Spleen (tissue), 7 donors: ENCODE results near the gene HAGH.

ENCODE experiments used
- POLR2A ChIP-seq, 3 donors: fragments of 450-650 bp; IDR thresholded peaks; one replicate each; pipeline ENCODE4 v1.5.1; 2017; ENCODE audit warnings: antibody characterized with exemption in 3 of 3, mild to moderate bottlenecking in 1 of 3
- TF ChIP-seq, protein P1 (sequence below), 11 experiments: fragments of 200-600 bp in 7 of 11; fragments of 450-650 bp in 4 of 11; sonication (generic) in 4 of 11; IDR thresholded peaks in 8 of 11; conservative IDR thresholded peaks in 3 of 11; 1 replicate in 7 of 11; 2 replicates in 4 of 11; pipeline versions ENCODE4 v1.4.0 to v1.8.0; 2016 to 2021; ENCODE audit warnings: antibody characterized with exemption in 11 of 11, inconsistent platforms in 4 of 11, mild to moderate bottlenecking in 1 of 11
- donor health status: DM: no; HTN: no; CAD: no; lungs with moderate emphysema.
- donor health status: DM: no; HTN: no; CAD: no.
- donor health status: DM: no; HTN: no; CAD: no.

DNA sequence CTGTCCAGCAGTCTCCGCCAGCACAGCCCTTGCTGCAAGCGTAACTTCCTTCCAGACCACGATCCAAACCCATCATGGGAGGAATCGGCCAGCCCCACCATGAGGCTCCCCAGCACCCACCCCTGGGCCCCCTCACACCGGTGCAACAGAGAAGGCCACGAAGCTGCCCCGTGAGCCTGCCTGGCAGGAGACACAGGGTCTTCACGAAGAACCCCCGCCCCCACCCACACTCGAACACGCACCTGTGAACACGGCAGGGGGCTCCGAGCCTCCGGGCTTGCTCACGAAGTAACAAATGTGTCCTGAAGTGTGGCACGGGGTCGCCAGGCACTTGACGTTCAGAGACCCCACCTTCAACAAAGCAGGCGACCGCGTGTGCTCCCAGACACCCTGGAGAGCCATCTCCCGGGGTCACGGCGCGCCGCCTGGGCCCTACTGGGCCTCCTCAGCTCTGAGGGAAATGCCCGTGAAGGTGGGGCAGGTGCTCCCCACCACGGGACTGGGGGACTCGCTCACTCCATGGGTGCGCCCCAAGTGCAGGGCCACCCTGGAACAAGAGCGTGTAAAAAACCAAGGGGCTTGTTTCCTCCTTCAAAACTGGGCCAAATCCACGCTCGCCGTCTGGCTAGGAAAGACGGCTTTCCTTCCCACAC lies 7.6 kb downstream of the HAGH start:
- TF ChIP-seq POLR2A (IDR thresholded peaks at IDR 0.05): no peak
- TF ChIP-seq, protein P1, sequence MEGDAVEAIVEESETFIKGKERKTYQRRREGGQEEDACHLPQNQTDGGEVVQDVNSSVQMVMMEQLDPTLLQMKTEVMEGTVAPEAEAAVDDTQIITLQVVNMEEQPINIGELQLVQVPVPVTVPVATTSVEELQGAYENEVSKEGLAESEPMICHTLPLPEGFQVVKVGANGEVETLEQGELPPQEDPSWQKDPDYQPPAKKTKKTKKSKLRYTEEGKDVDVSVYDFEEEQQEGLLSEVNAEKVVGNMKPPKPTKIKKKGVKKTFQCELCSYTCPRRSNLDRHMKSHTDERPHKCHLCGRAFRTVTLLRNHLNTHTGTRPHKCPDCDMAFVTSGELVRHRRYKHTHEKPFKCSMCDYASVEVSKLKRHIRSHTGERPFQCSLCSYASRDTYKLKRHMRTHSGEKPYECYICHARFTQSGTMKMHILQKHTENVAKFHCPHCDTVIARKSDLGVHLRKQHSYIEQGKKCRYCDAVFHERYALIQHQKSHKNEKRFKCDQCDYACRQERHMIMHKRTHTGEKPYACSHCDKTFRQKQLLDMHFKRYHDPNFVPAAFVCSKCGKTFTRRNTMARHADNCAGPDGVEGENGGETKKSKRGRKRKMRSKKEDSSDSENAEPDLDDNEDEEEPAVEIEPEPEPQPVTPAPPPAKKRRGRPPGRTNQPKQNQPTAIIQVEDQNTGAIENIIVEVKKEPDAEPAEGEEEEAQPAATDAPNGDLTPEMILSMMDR (IDR thresholded peaks at IDR 0.05 in 8 of 11, conservative IDR thresholded peaks at IDR 0.05 in 3 of 11): no peak
